ENCODE measurements around the gene C19orf25.
"Not testable (repeated sequence)": the region's sequence is repeated elsewhere in the genome, so short reads cannot be mapped to it uniquely, and the experiment has no call there.

C19orf25 gene

GRCh38 chr19:1495051-1495798 lies 16.2 kb upstream of the C19orf25 start:
- no peak for DNase-seq

GRCh38 chr19:1494115-1494815 lies 15.2 kb upstream of the C19orf25 start:
- DNase-seq: no peak

- no peak for DNase-seq
These were observed 13.5 kb upstream of the C19orf25 start for GRCh38 chr19:1492474-1493006.

- no peak for DNase-seq
These were observed 12.8 kb upstream of the C19orf25 start for GRCh38 chr19:1491849-1492170.

- DNase-seq: no peak
These were observed 12.3 kb upstream of the C19orf25 start, which contains the start of gene REEP6 for GRCh38 chr19:1491114-1491848. Gene REEP6, plus strand, starts transcription at chr19:1491181. Its CDS starts 89 bp downstream, at chr19:1491270.

GRCh38 chr19:1490311-1491113 lies 11.5 kb upstream of the C19orf25 start, which contains the start of gene PCSK4:
Gene PCSK4, minus strand, starts transcription at chr19:1490350. Its CDS starts 4 bp downstream, at chr19:1490346.
- DNase-seq: peak; percentile 99

- no peak for DNase-seq
These were observed 10.7 kb upstream of the C19orf25 start for GRCh38 chr19:1489463-1490310.

GRCh38 chr19:1488282-1488601 lies 9.2 kb upstream of the C19orf25 start:
- no peak for DNase-seq

GRCh38 chr19:1487576-1488281 lies 8.7 kb upstream of the C19orf25 start:
- no peak for DNase-seq

- DNase-seq: no peak
These were observed 7.9 kb upstream of the C19orf25 start for GRCh38 chr19:1486720-1487575.

GRCh38 chr19:1483979-1484428 lies 5.0 kb upstream of the C19orf25 start:
- no peak for DNase-seq

- no peak for DNase-seq
These were observed 4.3 kb upstream of the C19orf25 start for GRCh38 chr19:1483131-1483978.

- DNase-seq: no peak
These were observed 3.5 kb upstream of the C19orf25 start for GRCh38 chr19:1482361-1483130.

- no peak for DNase-seq
These were observed 2.9 kb upstream of the C19orf25 start for GRCh38 chr19:1481893-1482360.

- DNase-seq: no peak
These were observed 2.3 kb upstream of the C19orf25 start for GRCh38 chr19:1481224-1481892.

- DNase-seq: not testable (repeated sequence)
These were observed 2.0 kb downstream of the C19orf25 start for GRCh38 chr19:1477056-1477455.

GRCh38 chr19:1475751-1476437 lies 3.1 kb downstream of the C19orf25 start:
- no peak for DNase-seq

Measured in fibroblast of skin of right quadriceps (primary cell).